HEK293 (cell line): ENCODE data around the gene AKIP1.

ENCODE experiments used
- CTCF ChIA-PET: fragments of 350-600 bp; formaldehyde crosslinking; extraction: SDS; loops from one replicate; lab custom pipeline; 2021; ENCODE audit warnings: antibody characterized with exemption; lab: Yijun Ruan, JAX
- POLR2A ChIA-PET: fragments of 300-600 bp; formaldehyde crosslinking; extraction: SDS; loops from one replicate; lab custom pipeline; 2020; ENCODE audit warnings: antibody characterized with exemption, inconsistent platforms; lab: Yijun Ruan, JAX
- H3K27ac ChIP-seq: fragments of 200-500 bp; sonication (Bioruptor generic); 2 replicates; pipeline ENCODE4 v1.5.1; 2014; ENCODE audit warnings: low read depth, low read length, control low read depth, inconsistent platforms; ENCODE audit errors: extremely low read depth
- H3K36me3 ChIP-seq, 2 experiments: fragments of 200-500 bp in 1 of 2; sonication (Bioruptor generic) in 1 of 2; 1 replicate in 1 of 2; 2 replicates in 1 of 2; pipeline ENCODE4 v1.5.1; 2014 to 2017; ENCODE audit warnings: inconsistent platforms in 2 of 2, low read length in 2 of 2; ENCODE audit not compliant: control insufficient read depth in 2 of 2, insufficient read depth in 1 of 2
- H3K4me1 ChIP-seq: fragments of 200-500 bp; sonication (Bioruptor generic); 2 replicates; pipeline ENCODE4 v1.5.1; 2014; ENCODE audit warnings: mild to moderate bottlenecking, low read length, inconsistent platforms; ENCODE audit not compliant: control insufficient read depth, insufficient read depth
- H3K4me3 ChIP-seq: 2 replicates; pipeline ENCODE4 v1.5.1; 2011; ENCODE audit warnings: low read depth, mild to moderate bottlenecking, control low read depth, low read length, moderate library complexity
- H3K9me3 ChIP-seq: fragments of 200-500 bp; sonication (Bioruptor generic); 2 replicates; pipeline ENCODE4 v1.5.1; 2014; ENCODE audit warnings: low read depth, low read length, inconsistent platforms; ENCODE audit not compliant: control insufficient read depth, insufficient read depth
- GLIS1 ChIP-seq: fragments of 450-650 bp; formaldehyde crosslinking; IDR thresholded peaks from 2 replicates; pipeline ENCODE4 v1.5.1; 2016; ENCODE audit warnings: missing biosample characterization, missing genetic modification characterization
- KLF1 ChIP-seq: fragments of 450-650 bp; formaldehyde crosslinking; IDR thresholded peaks from 2 replicates; pipeline ENCODE4 v1.5.1; 2016; ENCODE audit warnings: missing biosample characterization, missing genetic modification characterization
- KLF9 ChIP-seq: fragments of 450-650 bp; formaldehyde crosslinking; IDR thresholded peaks from 2 replicates; pipeline ENCODE4 v1.5.1; 2016; ENCODE audit warnings: missing biosample characterization, missing genetic modification characterization, low read depth
- MYNN ChIP-seq: fragments of 450-650 bp; formaldehyde crosslinking; IDR thresholded peaks from 2 replicates; pipeline ENCODE4 v1.5.1; 2016; ENCODE audit warnings: missing biosample characterization, missing genetic modification characterization, borderline replicate concordance
- MZF1 ChIP-seq: fragments of 450-650 bp; formaldehyde crosslinking; IDR thresholded peaks from 2 replicates; pipeline ENCODE4 v1.5.1; 2017; ENCODE audit warnings: missing biosample characterization, missing genetic modification characterization, borderline replicate concordance
- PRDM6 ChIP-seq: fragments of 450-650 bp; formaldehyde crosslinking; IDR thresholded peaks from 2 replicates; pipeline ENCODE4 v1.5.1; 2017; ENCODE audit warnings: missing biosample characterization, missing genetic modification characterization
- SP7 ChIP-seq: fragments of 450-650 bp; formaldehyde crosslinking; IDR thresholded peaks from 2 replicates; pipeline ENCODE4 v1.5.1; 2016; ENCODE audit warnings: missing biosample characterization, missing genetic modification characterization
- WT1 ChIP-seq: fragments of 450-650 bp; formaldehyde crosslinking; IDR thresholded peaks from 2 replicates; pipeline ENCODE4 v1.5.1; 2016; ENCODE audit warnings: missing biosample characterization, missing genetic modification characterization
- ZBTB6 ChIP-seq: fragments of 450-650 bp; formaldehyde crosslinking; IDR thresholded peaks from 2 replicates; pipeline ENCODE4 v1.5.1; 2017; ENCODE audit warnings: missing biosample characterization, missing genetic modification characterization
- ZFP37 ChIP-seq: fragments of 450-650 bp; formaldehyde crosslinking; IDR thresholded peaks from 2 replicates; pipeline ENCODE4 v1.5.1; 2016; ENCODE audit warnings: missing biosample characterization, missing genetic modification characterization
- ZIC2 ChIP-seq: fragments of 450-650 bp; formaldehyde crosslinking; IDR thresholded peaks from 2 replicates; pipeline ENCODE4 v1.5.1; 2016; ENCODE audit warnings: missing biosample characterization, missing genetic modification characterization
- ZNF157 ChIP-seq: fragments of 450-650 bp; formaldehyde crosslinking; IDR thresholded peaks from 2 replicates; pipeline ENCODE4 v1.5.1; 2016; ENCODE audit warnings: missing biosample characterization, missing genetic modification characterization
- ZNF169 ChIP-seq: fragments of 450-650 bp; formaldehyde crosslinking; IDR thresholded peaks from 2 replicates; pipeline ENCODE4 v1.5.1; 2016; ENCODE audit warnings: missing biosample characterization, missing genetic modification characterization
- ZNF280D ChIP-seq: fragments of 450-650 bp; formaldehyde crosslinking; IDR thresholded peaks from 2 replicates; pipeline ENCODE4 v1.5.1; 2016; ENCODE audit warnings: missing biosample characterization, missing genetic modification characterization
- ZNF311 ChIP-seq: fragments of 450-650 bp; formaldehyde crosslinking; IDR thresholded peaks from 2 replicates; pipeline ENCODE4 v1.5.1; 2017; ENCODE audit warnings: missing biosample characterization, missing genetic modification characterization, borderline replicate concordance
- ZNF529 ChIP-seq: fragments of 450-650 bp; formaldehyde crosslinking; IDR thresholded peaks from 2 replicates; pipeline ENCODE4 v1.5.1; 2017; ENCODE audit warnings: missing genetic modification characterization, missing biosample characterization; ENCODE audit not compliant: insufficient replicate concordance
- ZNF580 ChIP-seq: fragments of 450-650 bp; formaldehyde crosslinking; IDR thresholded peaks from 2 replicates; pipeline ENCODE4 v1.5.1; 2016; ENCODE audit warnings: missing biosample characterization, missing genetic modification characterization
- ZNF600 ChIP-seq: fragments of 450-650 bp; formaldehyde crosslinking; IDR thresholded peaks from 2 replicates; pipeline ENCODE4 v1.5.1; 2016; ENCODE audit warnings: missing biosample characterization, missing genetic modification characterization
- ZNF76 ChIP-seq: fragments of 450-650 bp; formaldehyde crosslinking; IDR thresholded peaks from 2 replicates; pipeline ENCODE4; 2016; ENCODE audit warnings: low read depth, missing biosample characterization, missing genetic modification characterization, borderline replicate concordance
- ZNF837 ChIP-seq: fragments of 450-650 bp; formaldehyde crosslinking; IDR thresholded peaks from 2 replicates; pipeline ENCODE4 v1.5.1; 2016; ENCODE audit warnings: missing biosample characterization, missing genetic modification characterization
- ZSCAN16 ChIP-seq: fragments of 450-650 bp; formaldehyde crosslinking; IDR thresholded peaks from 2 replicates; pipeline ENCODE4 v1.5.1; 2016; ENCODE audit warnings: missing biosample characterization, missing genetic modification characterization
- ZSCAN5A ChIP-seq: fragments of 450-650 bp; formaldehyde crosslinking; IDR thresholded peaks from 2 replicates; pipeline ENCODE4 v1.5.1; 2016; ENCODE audit warnings: missing biosample characterization, missing genetic modification characterization

The AKIP1 gene

GRCh38 chr11:8928981-8929615 lies 18.1 kb downstream of the AKIP1 start:
- POLR2A ChIA-PET: no interaction called here
- CTCF ChIA-PET: no interaction called here

GRCh38 chr11:8930456-8931175 lies 19.6 kb downstream of the AKIP1 start:
- no peaks in the 10 kb centered on the region for H3K9me3 ChIP-seq
- peaks cover 0 to 17% of the 10 kb centered on the region in 2 experiments; a peak in 1 of 3 replicates for H3K36me3 ChIP-seq
- no peak overlapping the region for H3K27ac ChIP-seq
- TF ChIP-seq SP7: no peak
- no peak for TF ChIP-seq ZBTB6 (tag by site-specific recombination)
- TF ChIP-seq ZNF311 (tag by site-specific recombination): no peak
- TF ChIP-seq ZNF280D: no peak
- no peak for TF ChIP-seq PRDM6 (tag by site-specific recombination)
- TF ChIP-seq ZNF600 (tag by site-specific recombination): no peak
- no peak for TF ChIP-seq ZIC2 (tag by site-specific recombination)
- no peak for TF ChIP-seq ZNF580 (tag by site-specific recombination)
- TF ChIP-seq ZNF76: no peak
- no peak for TF ChIP-seq ZSCAN16 (tag by site-specific recombination)
- no peak for TF ChIP-seq ZNF169
- TF ChIP-seq WT1 (tag by site-specific recombination): no peak
- no peak overlapping the region for H3K4me3 ChIP-seq
- CTCF ChIA-PET: interaction anchor here (1.0 to 2.4 kb wide), 4 partner anchors 9 to 207 kb away, joined by 3 to 9 read pairs (median 5); no protein-coding TSS in a partner anchor
- H3K4me1 ChIP-seq: no peaks in the 10 kb centered on the region
- POLR2A ChIA-PET: interaction anchor here (0.6 kb wide), 1 partner anchor 18 kb away, joined by 3 read pairs; no protein-coding TSS in a partner anchor

More at GRCh38 chr11:8928981-8929615, 18.1 kb downstream of the AKIP1 start:
- Histone ChIP-seq H3K4me3 (no peak overlapping the region), H3K27ac (no peak overlapping the region), H3K4me1 (no peaks in the 10 kb centered on the region), H3K9me3 (no peaks in the 10 kb centered on the region), H3K36me3 (peaks cover 0 to 32% of the 10 kb centered on the region in 2 experiments; a peak in 1 of 3 replicates)
- TF ChIP-seq ZFP37 (no peak), KLF9 (tag by site-specific recombination) (no peak), ZSCAN5A (no peak), ZNF157 (tag by site-specific recombination) (no peak), MZF1 (tag by site-specific recombination) (no peak), GLIS1 (tag by site-specific recombination) (no peak), ZNF529 (tag by site-specific recombination) (no peak), MYNN (tag by site-specific recombination) (no peak), KLF1 (no peak), ZNF837 (no peak)
